ENCODE measurements around the gene JUP.

GRCh38 chr17:41813699-41814124 lies 27.2 kb upstream of the JUP start:
- TF ChIP-seq EP300 (IDR thresholded peaks at IDR 0.05; ENCODE audit: borderline replicate concordance) (no peak), NFIC (IDR thresholded peaks at IDR 0.05) (no peak), CEBPB (IDR thresholded peaks at IDR 0.05) (no peak), FOXM1 (IDR thresholded peaks at IDR 0.05; ENCODE audit: borderline replicate concordance, low read depth) (no peak), YY1 (IDR thresholded peaks at IDR 0.05; ENCODE audit: low read depth) (no peak), RAD21 (IDR thresholded peaks at IDR 0.05; ENCODE audit: low read depth) (no peak), ZBTB7A (IDR thresholded peaks at IDR 0.05; ENCODE audit: low read depth) (no peak), REST (IDR thresholded peaks at IDR 0.05; ENCODE audit: low read depth) (no peak), USF1 (IDR thresholded peaks at IDR 0.05) (no peak), TAF1 (IDR thresholded peaks at IDR 0.05; ENCODE audit: low read depth) (no peak), CREB1 (IDR thresholded peaks at IDR 0.05; ENCODE audit: low read depth) (no peak), MAX (IDR thresholded peaks at IDR 0.05) (no peak)
